ENCODE measurements around the gene RCC2.
"Not testable (repeated sequence)": the region's sequence is repeated elsewhere in the genome, so short reads cannot be mapped to it uniquely, and the experiment has no call there.

The RCC2 gene

DNA sequence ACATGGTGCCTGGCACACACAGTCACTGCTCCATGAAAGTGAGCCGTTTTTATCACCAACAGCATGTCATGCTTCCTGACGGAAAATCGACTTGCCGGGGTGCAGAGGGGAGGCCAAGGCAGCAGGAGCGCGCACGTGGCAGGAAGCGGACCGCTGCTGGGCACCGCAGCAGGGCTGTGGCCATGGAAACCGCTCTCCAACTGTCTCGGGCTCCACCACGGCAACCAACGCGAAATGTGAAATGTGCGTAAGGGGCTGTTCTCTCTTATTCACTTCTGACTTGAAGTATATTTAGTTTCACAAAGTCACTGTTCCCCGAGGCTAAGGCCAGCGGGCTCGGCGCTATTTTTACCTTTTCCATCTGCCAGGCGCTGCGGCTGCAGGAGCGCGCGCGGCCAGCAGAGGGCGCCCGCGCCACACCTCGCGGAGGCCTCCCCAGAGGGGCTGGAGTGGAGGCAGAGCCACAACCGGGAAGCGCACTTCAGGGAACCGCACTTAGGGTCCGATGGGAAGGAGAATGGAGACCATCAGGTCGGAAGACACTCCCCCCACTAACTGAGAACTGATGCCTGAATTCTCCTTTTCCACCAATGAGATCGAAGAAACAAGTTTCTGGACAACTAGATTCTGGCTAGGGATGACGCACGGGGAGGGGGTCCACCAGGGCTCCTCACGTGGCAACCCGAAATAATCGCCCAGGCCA lies 19.7 kb downstream of the RCC2 start:
- DNase-seq (ENCODE audit: low read depth in 2 of 2): peak; percentile 32 to 51

DNA sequence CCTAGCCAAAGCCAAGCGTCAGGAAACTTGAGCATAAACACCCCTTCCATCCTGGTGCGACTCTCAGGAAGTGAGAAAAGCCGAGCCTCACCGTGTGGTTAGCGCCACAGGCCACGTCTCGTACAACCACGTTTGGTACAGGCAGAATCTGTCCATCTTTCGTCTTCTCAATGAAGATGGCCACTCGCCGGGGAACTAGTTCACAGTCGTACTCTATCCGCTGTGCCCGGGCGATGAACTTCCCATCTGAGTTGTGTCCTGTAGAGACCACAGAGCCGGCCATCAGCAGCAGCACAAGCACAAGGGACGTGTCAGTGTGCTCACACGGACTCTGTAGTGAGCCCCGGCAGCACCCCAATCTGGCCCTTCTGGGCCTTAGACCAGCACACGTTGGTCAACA lies 23.1 kb downstream of the RCC2 start:
- no peak for DNase-seq (ENCODE audit: low read depth in 2 of 2)

DNA sequence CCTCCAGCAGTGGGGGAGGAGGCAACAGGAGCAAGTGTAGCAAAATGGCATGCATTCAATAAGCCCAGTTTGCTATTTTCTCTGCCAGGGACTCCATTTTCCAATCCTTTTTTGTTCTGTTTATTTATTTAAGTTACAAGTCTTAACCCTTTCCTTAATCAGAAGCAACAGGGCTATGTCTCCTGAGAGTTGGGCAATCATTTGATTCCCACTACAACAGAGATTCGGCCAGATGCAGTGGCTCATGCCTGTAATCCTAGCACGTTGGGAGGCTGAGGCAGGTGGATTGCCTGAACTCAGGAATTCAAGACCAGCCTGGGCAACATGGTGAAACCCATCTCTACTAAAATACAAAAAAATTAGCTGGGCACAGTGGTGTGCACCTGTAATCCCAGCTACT lies 25.5 kb downstream of the RCC2 start:
- DNase-seq (ENCODE audit: low read depth in 2 of 2): no peak

DNA sequence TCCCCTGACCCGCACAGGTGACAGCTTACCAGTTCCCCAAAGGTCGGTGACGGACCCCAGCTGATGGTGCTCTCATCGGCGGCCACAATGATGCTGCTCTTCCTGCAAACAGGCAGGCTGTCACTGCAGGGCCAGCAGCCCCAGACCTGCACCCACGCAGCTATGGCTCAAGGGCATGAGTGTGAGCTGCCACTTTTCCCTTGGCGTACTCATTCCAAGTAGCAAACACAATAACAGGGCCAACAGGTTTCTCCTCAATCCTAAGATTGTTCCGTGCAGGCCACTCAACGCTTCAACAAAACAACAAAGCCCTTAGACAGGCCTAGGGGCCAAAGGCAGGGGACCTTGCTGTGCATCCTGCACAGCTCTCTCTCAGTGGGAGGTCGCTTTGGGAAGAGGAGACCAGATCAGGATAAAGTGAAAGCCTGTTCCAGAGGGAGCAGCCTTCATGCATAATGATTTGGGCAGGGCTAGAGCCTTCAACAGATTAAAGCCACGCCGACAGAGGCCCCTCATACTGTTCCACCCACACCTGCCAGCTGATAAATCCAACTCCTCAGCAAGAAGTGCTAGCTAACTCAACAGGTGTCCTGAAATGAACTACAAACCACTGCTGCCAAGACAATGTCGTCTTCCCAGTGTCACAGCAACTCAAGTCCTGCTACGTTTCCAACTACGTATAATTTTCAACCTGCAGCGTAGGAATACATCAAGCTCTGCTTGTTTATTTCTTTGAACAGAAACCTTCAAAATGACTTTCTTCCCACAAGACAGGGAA lies 27.2 kb downstream of the RCC2 start:
- no peak for DNase-seq (ENCODE audit: low read depth in 2 of 2)

DNA sequence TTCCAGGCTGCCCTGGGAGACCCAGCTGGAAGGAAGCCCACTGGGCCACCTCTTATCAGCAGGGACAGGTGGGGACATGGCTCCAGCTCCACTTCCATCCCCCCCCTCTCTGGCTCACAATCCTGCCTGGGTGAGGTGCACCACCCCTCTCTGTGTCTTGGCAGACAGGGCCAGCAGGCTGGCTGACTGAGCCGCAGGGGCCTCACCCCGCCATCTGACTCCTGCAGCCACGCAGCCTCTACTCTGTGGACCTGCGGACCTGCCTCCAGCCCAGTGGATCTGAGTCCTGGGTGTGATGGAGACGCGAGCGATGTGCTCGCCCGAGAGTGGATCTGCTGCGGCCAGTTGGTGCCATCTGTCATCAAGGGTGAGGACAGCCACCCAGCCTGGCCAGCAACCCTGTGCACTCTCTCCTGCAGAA lies 30.1 kb downstream of the RCC2 start:
- DNase-seq (ENCODE audit: low read depth in 2 of 2): no peak

DNA sequence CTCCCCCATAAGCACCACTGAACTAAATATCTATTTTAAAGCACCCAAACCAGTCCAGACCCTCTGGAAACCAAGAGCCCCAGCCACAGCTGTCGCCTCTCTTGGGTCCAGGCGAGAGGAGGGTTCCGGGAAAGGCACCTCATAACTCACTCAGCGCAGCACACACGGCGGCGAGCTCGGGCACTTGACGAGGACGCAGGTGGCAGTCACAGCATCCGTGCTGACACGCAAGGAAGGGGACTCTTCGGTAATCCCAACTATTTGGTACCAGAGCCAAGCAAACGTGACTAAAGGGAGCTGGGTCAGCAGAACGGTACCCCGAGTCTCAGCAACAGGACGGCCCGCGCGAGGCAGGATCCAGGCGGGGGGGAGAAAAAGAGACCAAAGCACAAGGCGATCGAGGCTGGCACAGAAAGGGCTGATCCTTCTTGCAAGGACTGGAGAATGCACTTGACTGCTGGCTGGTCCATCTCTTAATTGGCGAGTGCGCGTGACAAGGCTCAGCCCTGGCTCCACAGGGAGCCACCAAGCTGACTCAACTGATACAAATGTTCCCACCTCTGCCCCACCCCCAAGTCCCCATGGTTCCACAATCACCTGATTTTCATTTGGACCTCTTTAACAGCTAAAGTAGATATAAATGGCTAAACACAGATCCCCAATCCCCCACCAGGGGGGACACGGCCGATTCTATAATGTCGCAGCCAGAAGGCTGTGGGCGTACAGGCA lies 31.5 kb downstream of the RCC2 start:
- DNase-seq (ENCODE audit: low read depth in 2 of 2): not testable (repeated sequence)

DNA sequence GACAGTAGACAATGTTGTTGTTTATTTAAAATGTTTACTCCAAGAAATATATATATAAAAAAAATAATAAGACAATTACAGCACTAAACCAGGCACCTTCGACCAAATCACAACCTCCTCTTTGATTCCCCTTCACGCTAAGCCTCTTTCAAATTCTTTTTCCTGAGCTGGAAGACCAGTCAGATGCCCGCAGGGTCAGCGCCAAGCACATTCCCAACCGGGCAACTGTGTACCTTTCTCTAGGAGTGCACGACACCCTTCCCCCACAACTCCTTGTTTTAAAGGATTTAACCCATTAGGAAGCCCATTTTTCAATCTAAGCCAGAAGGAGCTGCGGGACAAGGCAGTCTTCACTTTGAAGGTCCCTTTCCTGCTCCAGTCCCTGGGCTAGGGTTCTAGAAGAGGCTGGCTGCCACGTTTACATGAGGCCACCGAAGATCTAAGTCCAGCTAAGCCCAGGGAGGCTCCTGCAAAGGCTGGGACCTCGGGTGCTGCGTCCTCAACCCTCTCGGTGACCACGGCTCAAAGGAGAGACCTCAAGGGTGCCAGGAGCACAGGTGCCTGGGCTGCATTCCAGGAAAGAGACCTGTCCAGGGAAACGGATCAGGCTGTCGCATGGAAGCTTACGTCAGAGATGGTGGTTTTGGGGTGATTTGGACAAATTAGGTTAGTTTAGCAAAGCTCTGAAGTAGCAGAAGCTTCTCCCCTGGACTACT lies 32.6 kb downstream of the RCC2 start:
- not testable (repeated sequence) for DNase-seq (ENCODE audit: low read depth in 2 of 2)

DNA sequence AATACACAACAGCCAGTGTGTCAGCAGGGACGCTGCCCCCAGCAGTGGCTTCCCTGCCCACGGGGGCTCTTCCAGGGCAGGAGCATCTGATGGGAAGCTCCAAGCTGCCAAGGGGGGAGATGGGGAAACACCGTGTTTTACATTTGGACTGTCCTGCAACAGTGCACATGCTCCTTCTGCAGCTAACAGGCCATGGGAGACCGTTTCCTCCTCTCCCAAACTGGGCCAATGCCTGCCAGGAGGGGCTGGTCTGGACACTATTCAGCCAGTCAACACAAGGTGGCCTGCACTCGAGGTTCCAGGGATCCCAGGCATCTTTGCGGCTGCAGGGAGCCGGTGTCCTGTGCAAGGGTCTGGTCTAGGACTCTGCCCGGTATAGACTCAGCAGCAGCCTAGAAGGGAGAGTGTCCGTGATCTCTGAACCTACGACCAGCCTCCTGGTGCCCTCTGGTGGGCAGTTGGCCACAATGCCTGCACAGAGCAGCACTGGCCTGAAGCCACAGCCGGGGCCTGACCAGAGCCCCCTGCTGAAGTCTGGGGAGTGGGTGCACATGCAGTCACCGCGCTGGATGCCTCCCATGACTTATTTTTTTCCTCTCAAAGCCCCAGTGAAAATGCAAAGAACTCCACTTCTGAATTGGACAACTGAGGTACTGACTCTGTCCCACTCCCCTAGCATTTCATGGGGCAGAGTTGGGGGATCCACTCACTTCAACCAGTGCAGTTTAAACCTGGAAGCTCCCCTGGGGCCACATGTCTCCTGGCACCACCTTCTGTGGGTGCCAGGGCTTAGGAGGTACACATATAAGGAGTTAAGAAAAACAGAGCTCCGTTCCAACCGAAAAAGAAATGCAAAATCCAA lies 33.3 kb downstream of the RCC2 start:
- DNase-seq (ENCODE audit: low read depth in 2 of 2): peak in 1 of 2 experiments; percentile 29

DNA sequence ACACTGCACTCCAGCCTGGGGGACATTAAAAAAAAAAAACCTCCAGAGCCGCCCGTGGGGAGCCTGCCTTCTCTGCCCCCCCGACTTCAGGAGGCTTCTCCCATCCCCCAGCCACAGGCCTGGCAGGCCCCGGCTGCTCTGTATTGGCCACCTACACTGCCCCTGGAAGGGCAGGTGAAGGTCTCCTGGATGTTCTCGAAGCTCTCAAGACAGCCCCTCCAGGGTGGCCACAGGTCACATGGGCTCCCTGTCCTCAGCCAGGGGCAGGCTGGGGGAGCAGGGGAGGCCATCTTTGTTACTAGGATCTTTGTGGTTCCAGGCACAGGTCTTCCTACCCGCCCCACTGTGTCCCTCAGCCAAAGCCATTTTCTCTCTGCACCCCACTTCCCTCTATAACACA lies 34.7 kb downstream of the RCC2 start:
- no peak for DNase-seq (ENCODE audit: low read depth in 2 of 2)

DNA sequence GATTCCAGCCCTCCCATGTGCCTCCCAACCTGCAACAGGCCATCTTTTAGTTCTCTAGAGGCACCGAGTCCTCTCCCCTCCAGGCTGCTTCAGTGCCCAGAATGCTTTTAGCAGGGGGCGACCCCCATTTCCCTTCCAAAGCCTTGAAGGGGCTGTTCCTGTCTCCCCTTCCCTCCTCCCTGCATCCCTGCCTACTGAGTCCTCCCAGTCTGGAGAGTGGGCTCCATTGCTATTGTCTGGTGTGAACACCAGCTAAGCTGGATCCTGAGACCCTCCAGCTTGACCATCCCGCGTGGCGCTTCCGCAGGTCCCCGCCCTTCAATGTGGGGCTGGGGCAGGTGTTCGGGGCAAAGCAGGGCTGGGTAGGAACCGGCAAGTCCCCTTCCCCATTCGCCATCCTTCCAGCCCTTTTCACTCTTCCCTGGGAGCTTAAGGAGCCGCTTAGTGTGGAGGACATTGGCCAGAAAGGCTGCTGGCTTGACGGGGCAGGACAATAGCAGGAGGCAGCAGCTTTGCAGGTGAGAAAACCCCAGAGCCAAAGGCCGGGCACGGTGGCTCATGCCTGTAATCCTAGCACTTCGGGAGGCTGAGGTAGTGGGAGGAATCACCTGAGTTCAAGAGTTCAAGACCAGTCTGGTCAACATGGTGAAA lies 35.3 kb downstream of the RCC2 start:
- no peak for DNase-seq (ENCODE audit: low read depth in 2 of 2)

DNA sequence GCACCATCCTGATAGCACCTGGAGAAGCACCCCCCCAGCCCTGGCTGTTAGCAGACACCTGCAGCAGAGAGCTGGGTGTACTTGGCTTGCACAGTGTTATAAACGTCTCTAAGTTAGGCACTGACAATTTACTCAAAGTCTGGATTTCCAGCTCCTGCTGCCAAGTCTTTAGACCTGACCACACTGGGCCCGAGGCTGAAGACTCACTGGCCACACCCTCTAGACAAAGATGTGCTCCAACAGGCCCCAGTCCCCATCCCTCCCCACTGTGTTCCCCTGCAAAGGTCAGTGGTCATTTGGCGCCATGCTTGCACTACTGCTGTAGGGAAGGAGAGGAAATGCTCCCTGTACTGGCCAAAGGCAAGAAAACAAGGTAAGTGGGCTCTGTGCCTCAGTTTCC lies 36.4 kb downstream of the RCC2 start:
- DNase-seq (ENCODE audit: low read depth in 2 of 2): no peak

DNA sequence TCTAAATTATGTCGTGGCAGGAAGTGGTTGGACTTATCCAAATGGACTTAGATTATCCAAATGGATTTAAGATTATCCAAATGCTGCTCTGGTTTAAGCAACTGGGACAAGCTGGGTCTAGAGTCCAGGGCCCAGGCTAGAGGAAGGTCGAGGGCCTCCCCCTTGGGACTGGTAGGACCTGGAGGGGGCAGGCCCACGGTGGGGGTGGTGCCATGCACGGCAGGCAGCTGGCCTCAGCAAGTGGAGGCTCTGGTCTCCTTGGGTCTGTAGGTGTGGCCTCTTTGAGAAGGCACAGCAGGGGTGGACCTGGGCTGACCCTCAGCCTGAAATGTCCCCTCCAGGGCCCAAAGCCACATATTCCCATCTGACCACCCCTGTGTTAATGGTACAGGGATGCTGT lies 37.6 kb downstream of the RCC2 start:
- DNase-seq (ENCODE audit: low read depth in 2 of 2): no peak

DNA sequence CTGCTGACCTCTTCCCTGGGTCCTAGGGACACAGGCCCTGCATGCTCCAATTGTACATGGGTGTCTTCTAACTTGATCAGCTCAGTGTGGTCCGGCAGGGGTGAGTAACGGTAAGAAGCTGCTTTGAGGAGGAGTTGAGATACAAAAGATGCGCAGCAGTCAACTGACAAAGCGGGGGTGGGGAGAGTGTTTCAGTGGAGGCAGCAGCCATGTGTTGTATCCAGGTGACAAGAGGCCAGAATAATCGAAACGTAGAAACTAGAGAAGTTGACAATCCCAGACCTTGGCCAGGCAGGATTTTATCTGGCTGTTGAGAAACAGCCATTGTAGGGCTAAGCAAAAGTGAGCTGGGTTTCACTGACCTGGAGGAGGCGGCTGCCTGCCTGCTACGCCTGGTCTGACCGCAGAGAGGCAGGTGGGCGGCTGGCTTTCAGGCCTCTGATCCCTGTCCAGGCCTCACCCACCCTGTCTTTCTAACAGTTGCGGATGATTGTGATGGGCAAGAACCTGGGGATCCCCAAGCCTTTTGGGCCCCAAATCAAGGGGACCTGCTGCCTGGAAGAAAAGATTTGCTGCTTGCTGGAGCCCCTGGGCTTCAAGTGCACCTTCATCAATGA lies 38.6 kb downstream of the RCC2 start:
- no peak for DNase-seq (ENCODE audit: low read depth in 2 of 2)

DNA sequence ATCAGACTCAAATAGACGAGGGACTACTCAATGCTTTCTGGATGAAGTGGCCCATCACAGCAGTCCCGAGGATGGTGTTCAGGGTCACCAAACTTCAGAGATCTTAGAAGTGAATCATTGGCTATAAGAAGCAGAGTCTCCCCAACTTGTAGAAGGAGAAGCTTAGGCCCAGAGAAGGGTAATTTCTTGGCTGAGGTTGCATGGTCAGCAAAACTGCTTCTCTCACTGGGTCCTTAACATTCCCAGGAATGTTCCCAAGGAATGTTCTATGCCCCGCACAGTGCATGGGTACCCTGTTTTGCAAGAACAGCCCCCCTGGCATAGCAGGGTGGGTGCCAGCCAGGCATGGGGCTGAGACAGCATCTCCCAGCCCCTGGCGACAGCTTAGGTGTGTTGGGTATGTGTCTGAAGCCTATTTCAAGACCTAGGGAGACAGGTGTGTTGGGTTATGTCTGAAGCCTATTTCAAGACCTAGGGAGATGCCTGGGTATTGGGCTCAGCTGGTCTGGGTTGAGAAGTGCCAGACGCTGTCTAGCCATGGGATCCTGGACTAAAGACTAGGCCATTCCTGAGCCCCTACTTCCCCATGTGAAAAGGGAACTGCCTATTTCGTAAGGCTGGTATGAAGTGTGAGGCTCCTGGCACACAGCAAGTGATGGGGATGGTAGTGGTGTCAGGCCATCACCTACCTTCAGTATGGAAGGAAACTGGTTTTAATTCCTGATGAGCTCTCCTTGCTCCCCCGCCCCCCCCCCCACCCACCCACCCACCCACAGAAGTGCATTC lies 41.4 kb downstream of the RCC2 start:
- DNase-seq (ENCODE audit: low read depth in 2 of 2): no peak

DNA sequence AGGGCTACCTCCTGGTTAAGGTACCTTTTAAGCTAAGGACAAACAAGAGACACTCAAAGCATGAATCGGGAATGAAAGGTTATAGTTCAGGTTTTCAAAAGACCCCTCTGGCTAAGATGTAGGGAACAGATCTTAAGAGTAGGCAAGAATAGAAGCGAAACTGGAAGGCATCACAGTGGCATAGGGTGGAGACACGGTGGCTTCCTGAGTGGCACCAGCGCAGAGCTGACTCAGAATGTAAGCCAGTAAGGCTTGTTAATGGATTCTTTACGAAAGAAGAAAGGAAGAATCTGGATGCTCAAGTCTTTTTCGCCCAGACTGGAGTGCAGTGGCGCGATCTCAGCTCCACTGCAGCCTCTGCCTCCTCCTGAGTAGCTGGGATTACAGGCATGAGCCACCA lies 46.2 kb downstream of the RCC2 start:
- DNase-seq (ENCODE audit: low read depth in 2 of 2): no peak

DNA sequence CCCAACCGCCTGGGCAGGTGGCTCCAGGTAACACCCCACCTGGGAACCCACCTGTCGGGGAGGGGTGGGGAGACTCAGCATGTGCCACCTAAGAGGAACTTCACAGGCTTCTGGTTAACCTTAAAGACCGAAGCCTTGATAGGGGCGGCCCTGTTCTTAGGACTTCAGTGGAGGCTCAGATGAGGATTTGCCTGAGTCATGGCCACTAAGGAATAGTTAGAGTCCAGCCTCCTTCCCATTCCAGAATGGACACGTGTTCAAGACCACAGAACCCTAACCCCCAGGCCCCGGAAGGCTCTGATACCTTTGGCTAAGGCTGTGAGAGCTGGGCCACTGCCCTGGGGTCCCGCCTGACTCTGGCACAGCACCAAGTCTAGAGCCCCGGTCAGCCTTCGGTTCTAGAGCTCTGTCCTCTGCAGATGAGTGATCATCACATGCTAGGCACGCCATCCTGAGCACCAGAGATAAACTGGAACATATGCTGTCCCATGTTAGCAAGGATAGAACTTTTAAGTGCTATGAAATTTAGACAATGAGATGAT lies 47.2 kb downstream of the RCC2 start:
- DNase-seq (ENCODE audit: low read depth in 2 of 2): no peak

DNA sequence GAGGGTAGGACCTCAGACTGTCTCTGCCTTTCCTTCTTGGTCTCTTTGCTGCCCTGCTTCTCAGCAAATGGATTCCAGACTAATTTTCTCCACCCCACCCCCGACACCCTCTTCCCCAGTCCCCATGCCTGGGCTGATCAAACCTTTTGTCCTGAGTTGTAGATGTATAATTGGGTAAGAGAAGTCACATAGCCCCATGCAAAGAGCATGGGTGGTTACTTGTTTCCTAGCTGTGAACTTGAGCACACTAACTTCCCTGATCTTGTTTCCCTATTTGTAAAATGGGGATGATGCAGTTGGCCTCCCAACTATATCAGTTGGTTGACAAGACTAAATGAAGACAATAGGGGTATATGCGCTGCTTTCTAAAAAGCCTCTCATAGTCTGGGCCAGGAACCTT lies 58.3 kb downstream of the RCC2 start:
- DNase-seq (ENCODE audit: low read depth in 2 of 2): no peak

DNA sequence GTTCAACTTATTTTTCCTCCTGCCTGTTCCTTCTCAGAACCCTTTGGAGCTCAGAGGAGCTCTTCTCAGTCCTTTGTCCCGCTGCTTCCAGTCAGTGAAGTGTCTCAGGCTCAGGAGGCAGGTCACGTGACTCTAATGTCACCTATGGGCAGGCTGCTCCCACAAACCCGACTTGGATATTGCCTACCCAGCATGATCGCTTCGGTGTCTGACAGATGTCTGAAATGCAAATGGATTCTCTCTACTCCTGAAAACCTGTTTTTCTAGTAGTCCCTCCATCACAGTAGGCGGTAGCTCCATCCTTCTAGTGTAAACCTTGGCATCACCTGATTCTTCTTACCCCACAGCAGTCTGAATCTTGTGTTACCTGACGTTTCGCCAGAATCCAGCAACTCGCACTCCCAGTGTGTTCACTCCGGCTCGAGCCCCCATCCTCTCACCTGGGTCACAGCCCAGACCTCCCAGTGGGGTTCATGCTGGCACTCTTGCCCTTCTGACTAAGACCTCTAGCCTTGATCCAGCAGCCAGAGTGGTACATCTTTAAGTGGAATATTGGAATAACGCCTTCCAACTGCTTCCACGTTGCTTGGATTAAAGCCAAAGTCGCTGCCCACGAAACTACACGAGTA lies 62.0 kb downstream of the RCC2 start:
- no peak for DNase-seq (ENCODE audit: low read depth in 2 of 2)

DNA sequence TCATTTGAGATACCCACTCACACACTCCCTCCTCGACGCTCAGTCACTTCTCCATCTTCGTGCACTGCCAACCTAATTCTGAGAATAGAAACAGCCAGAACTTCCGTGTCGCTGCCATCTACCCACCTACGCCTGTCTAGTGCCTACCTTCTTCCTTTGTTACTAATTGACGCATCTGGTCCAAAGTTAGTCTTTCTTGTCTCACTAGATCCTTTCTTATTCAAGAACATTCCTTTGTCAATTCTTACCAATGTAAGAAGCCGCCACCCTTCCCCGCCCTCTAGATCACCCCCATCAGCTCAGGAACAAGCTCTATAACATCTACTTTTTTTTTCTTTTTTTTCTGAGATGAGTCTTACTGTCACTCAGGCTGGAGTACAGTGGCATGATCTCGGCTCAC lies 63.8 kb downstream of the RCC2 start:
- DNase-seq (ENCODE audit: low read depth in 2 of 2): no peak
